ENCODE data around the gene VEZF1.

DNA sequence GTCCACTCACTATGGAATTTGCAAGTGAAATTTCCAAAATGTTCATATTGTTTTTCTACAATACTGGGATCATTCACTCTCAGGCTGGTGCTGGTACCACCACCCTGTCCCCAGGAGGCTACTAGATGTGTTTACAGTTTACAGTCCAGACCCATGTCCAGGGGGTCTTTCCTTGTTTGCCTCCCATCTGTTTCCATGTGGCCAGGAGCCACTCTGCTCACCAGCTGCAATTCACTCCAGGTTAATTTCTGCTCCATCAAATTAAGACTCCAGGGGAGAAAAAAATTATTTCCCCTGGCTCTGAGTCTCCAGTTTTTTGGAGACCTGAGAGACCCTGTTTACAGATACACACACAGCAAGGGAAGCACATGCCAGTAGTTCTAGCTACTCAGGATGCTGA, 31.5 kb upstream of the VEZF1 start:
- TF ChIP-seq, protein P1, sequence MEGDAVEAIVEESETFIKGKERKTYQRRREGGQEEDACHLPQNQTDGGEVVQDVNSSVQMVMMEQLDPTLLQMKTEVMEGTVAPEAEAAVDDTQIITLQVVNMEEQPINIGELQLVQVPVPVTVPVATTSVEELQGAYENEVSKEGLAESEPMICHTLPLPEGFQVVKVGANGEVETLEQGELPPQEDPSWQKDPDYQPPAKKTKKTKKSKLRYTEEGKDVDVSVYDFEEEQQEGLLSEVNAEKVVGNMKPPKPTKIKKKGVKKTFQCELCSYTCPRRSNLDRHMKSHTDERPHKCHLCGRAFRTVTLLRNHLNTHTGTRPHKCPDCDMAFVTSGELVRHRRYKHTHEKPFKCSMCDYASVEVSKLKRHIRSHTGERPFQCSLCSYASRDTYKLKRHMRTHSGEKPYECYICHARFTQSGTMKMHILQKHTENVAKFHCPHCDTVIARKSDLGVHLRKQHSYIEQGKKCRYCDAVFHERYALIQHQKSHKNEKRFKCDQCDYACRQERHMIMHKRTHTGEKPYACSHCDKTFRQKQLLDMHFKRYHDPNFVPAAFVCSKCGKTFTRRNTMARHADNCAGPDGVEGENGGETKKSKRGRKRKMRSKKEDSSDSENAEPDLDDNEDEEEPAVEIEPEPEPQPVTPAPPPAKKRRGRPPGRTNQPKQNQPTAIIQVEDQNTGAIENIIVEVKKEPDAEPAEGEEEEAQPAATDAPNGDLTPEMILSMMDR (IDR thresholded peaks at IDR 0.05): no peak
- TF ChIP-seq POLR2A (IDR thresholded peaks at IDR 0.05) (no peak), POLR2AphosphoS5 (IDR thresholded peaks at IDR 0.05) (no peak)
